Glutamatergic neuron (in vitro differentiated cells): ENCODE measurements around the gene SPART. TPM values are rescaled to one million over a fixed set of nuclear protein-coding genes. Genes with fewer than 3 reads are reported as not detected.
"Not testable (repeated sequence)": the region's sequence is repeated elsewhere in the genome, so short reads cannot be mapped to it uniquely, and the experiment has no call there.

Source experiments
- DNase-seq: peaks from one replicate; pipeline ENCODE4 v3.0.0; 2022
- H3K27ac Mint-ChIP-seq: one replicate; pipeline ENCODE4 v1.8.0; 2020; ENCODE audit warnings: mild to moderate bottlenecking, mixed read lengths, inconsistent platforms; ENCODE audit not compliant: unreplicated experiment
- H3K27me3 Mint-ChIP-seq: one replicate; pipeline ENCODE4 v1.8.0; 2020; ENCODE audit warnings: mild to moderate bottlenecking, moderate library complexity, mixed read lengths, inconsistent platforms; ENCODE audit not compliant: unreplicated experiment
- H3K36me3 Mint-ChIP-seq: one replicate; pipeline ENCODE4 v1.8.0; 2020; ENCODE audit warnings: mild to moderate bottlenecking, mixed read lengths, inconsistent platforms; ENCODE audit not compliant: unreplicated experiment
- H3K4me1 Mint-ChIP-seq: one replicate; pipeline ENCODE4 v1.8.0; 2020; ENCODE audit warnings: mild to moderate bottlenecking, low read depth, mixed read lengths, inconsistent platforms; ENCODE audit not compliant: unreplicated experiment
- H3K4me3 Mint-ChIP-seq: one replicate; pipeline ENCODE4 v1.8.0; 2020; ENCODE audit warnings: mild to moderate bottlenecking, mixed read lengths, inconsistent platforms; ENCODE audit not compliant: unreplicated experiment
- H3K9me3 Mint-ChIP-seq: one replicate; pipeline ENCODE4 v1.8.0; 2020; ENCODE audit warnings: mild to moderate bottlenecking, moderate library complexity, mixed read lengths, inconsistent platforms; ENCODE audit not compliant: unreplicated experiment
- CTCF ChIP-seq: fragments of 200-600 bp; sonication (generic); IDR thresholded peaks from one replicate; pipeline ENCODE4 v1.5.0; 2021; ENCODE audit not compliant: partially characterized antibody, unreplicated experiment
- total RNA-seq: library from RNA; stranded (reverse); fragmentation: NEBNext Ultra II Directional; extraction: Animal tissue kit (Norgen Biotek cat#: 25700); gene quantifications from one replicate; pipeline ENCODE4 v1.2.1, GENCODE V29; 2021; ENCODE audit not compliant: unreplicated experiment

SPART gene
- total RNA-seq, 1 donor from 2014 or later: 7.4 TPM

- no peak for TF ChIP-seq CTCF
- Mint-ChIP-seq H3K4me1 (no peaks in the 10 kb centered on the region), H3K36me3 (peaks cover 8% of the 10 kb centered on the region), H3K27ac (no peak overlapping the region), H3K4me3 (no peak overlapping the region), H3K27me3 (no peaks in the 10 kb centered on the region), H3K9me3 (no peaks in the 10 kb centered on the region)
- no peak for DNase-seq
Measured at GRCh38 chr13:36323951-36324566, 22.1 kb downstream of the SPART start.

- H3K36me3 Mint-ChIP-seq: peaks cover 8% of the 10 kb centered on the region
- no peak for DNase-seq
- no peak overlapping the region for H3K4me3 Mint-ChIP-seq
- no peak for TF ChIP-seq CTCF
- H3K4me1 Mint-ChIP-seq: no peaks in the 10 kb centered on the region
- no peaks in the 10 kb centered on the region for H3K27me3 Mint-ChIP-seq
- H3K27ac Mint-ChIP-seq: no peak overlapping the region
- no peaks in the 10 kb centered on the region for H3K9me3 Mint-ChIP-seq
Measured at GRCh38 chr13:36323408-36323807, 22.8 kb downstream of the SPART start.

GRCh38 chr13:36319793-36320192 is 26.4 kb downstream of the SPART start:
- H3K36me3 Mint-ChIP-seq: peaks cover 30% of the 10 kb centered on the region
- not testable (repeated sequence) for H3K4me1 Mint-ChIP-seq, H3K27ac Mint-ChIP-seq, DNase-seq, H3K27me3 Mint-ChIP-seq, H3K4me3 Mint-ChIP-seq, H3K9me3 Mint-ChIP-seq

- DNase-seq: no peak
- Mint-ChIP-seq H3K4me1 (no peaks in the 10 kb centered on the region), H3K9me3 (peaks cover 3% of the 10 kb centered on the region), H3K4me3 (no peak overlapping the region), H3K27ac (no peak overlapping the region), H3K36me3 (peaks cover 22% of the 10 kb centered on the region), H3K27me3 (peaks cover 2% of the 10 kb centered on the region)
- no peak for TF ChIP-seq CTCF
Measured at GRCh38 chr13:36313047-36313969, 32.9 kb downstream of the SPART start.

GRCh38 chr13:36310417-36311108 is 35.6 kb downstream of the SPART start:
- H3K27ac Mint-ChIP-seq: no peak overlapping the region
- H3K36me3 Mint-ChIP-seq: peaks cover 3% of the 10 kb centered on the region
- no peak overlapping the region for H3K4me3 Mint-ChIP-seq

More at GRCh38 chr13:36310417-36311108, 35.6 kb downstream of the SPART start:
- peaks cover 2% of the 10 kb centered on the region for H3K9me3 Mint-ChIP-seq
- no peak for TF ChIP-seq CTCF
- peaks cover 2% of the 10 kb centered on the region for H3K27me3 Mint-ChIP-seq
- no peaks in the 10 kb centered on the region for H3K4me1 Mint-ChIP-seq
- DNase-seq: no peak
